GM23338 (cell line): ENCODE data around the gene NT5C. TPM values are rescaled to one million over a fixed set of nuclear protein-coding genes. Genes with fewer than 3 reads are reported as not detected.

Source experiments
- ATAC-seq: fragments of 200-7000 bp; cut with Tn5 transposase; 3 replicates; pipeline ENCODE4 v1.9.1; 2020
- DNase-seq: peaks from one replicate; pipeline ENCODE4 v3.0.0-alpha.2; 2015; ENCODE audit warnings: low spot score
- H2AFZ ChIP-seq: fragments of 200-600 bp; sonication (generic); 2 replicates; pipeline ENCODE4 v1.8.0; 2016; ENCODE audit warnings: antibody characterized with exemption, mild to moderate bottlenecking, moderate library complexity
- H3F3A ChIP-seq: fragments of 200-600 bp; sonication (generic); replicated peaks from 2 replicates; pipeline ENCODE4 v1.8.0; 2017; ENCODE audit warnings: antibody characterized with exemption, mixed run types, low read depth
- H3K27ac ChIP-seq: fragments of 200-600 bp; sonication (generic); 2 replicates; pipeline ENCODE4 v1.6.1; 2016; ENCODE audit warnings: low read depth
- H3K27me3 ChIP-seq: fragments of 200-600 bp; sonication (generic); 2 replicates; pipeline ENCODE4 v1.8.0; 2016; ENCODE audit warnings: mild to moderate bottlenecking, mixed run types, moderate library complexity; ENCODE audit not compliant: insufficient read depth
- H3K36me3 ChIP-seq: fragments of 200-600 bp; sonication (generic); 2 replicates; pipeline ENCODE4 v1.8.0; 2016; ENCODE audit warnings: mild to moderate bottlenecking; ENCODE audit not compliant: insufficient read depth
- H3K4me1 ChIP-seq: fragments of 200-600 bp; sonication (generic); 2 replicates; pipeline ENCODE4 v1.8.0; 2016; ENCODE audit warnings: mild to moderate bottlenecking, moderate library complexity; ENCODE audit not compliant: insufficient read depth
- H3K4me2 ChIP-seq: fragments of 200-600 bp; sonication (generic); 2 replicates; pipeline ENCODE4 v1.7.1; 2017; ENCODE audit warnings: mixed run types
- H3K4me3 ChIP-seq: fragments of 200-600 bp; sonication (generic); 2 replicates; pipeline ENCODE4 v1.6.1; 2016; ENCODE audit warnings: mixed run types
- H3K79me2 ChIP-seq: fragments of 200-600 bp; sonication (generic); replicated peaks from 2 replicates; pipeline ENCODE4 v1.8.0; 2017; ENCODE audit warnings: mild to moderate bottlenecking; ENCODE audit not compliant: insufficient read depth
- H3K9me2 ChIP-seq: fragments of 200-600 bp; sonication (generic); 2 replicates; pipeline ENCODE4 v1.8.0; 2017; ENCODE audit not compliant: insufficient read depth
- H4K20me1 ChIP-seq: fragments of 200-600 bp; sonication (generic); replicated peaks from 2 replicates; pipeline ENCODE4 v1.8.0; 2017; ENCODE audit warnings: mild to moderate bottlenecking; ENCODE audit not compliant: insufficient read depth
- H3K27ac Mint-ChIP-seq: 2 replicates; pipeline ENCODE4 v1.8.0; 2020; ENCODE audit warnings: inconsistent platforms, mild to moderate bottlenecking, moderate library complexity, mixed read lengths
- H3K27me3 Mint-ChIP-seq: 3 replicates; pipeline ENCODE4 v1.8.0; 2022; ENCODE audit warnings: low read depth, mild to moderate bottlenecking, moderate library complexity, mixed read lengths, inconsistent platforms; ENCODE audit not compliant: insufficient read depth, poor library complexity
- H3K36me3 Mint-ChIP-seq: 3 replicates; pipeline ENCODE4 v1.8.0; 2021; ENCODE audit warnings: low read depth, mild to moderate bottlenecking, inconsistent platforms, moderate library complexity, mixed read lengths
- H3K4me1 Mint-ChIP-seq: 3 replicates; pipeline ENCODE4 v1.8.0; 2020; ENCODE audit warnings: mild to moderate bottlenecking, inconsistent platforms, mixed read lengths
- H3K4me3 Mint-ChIP-seq: 3 replicates; pipeline ENCODE4 v1.8.0; 2021; ENCODE audit warnings: moderate library complexity, mild to moderate bottlenecking, inconsistent platforms, mixed read lengths
- H3K9me3 Mint-ChIP-seq: 3 replicates; pipeline ENCODE4 v1.8.0; 2020; ENCODE audit warnings: moderate library complexity, mild to moderate bottlenecking, inconsistent platforms, mixed read lengths
- CTCF ChIP-seq, 2 experiments: fragments of 200-600 bp in 1 of 2; sonication (generic) in 1 of 2; conservative IDR thresholded peaks; 2 replicates each; pipeline versions ENCODE4 v1.5.1 to v1.6.1; 2016 to 2017; ENCODE audit warnings: antibody characterized with exemption in 2 of 2, low read depth in 2 of 2, mild to moderate bottlenecking in 2 of 2, moderate library complexity in 1 of 2
- EZH2phosphoT487 ChIP-seq: fragments of 200-600 bp; sonication (generic); IDR thresholded peaks from one replicate; pipeline ENCODE4 v1.8.1; 2018; ENCODE audit warnings: antibody characterized with exemption; ENCODE audit not compliant: unreplicated experiment
- JUNB ChIP-seq: IDR thresholded peaks from one replicate; pipeline ENCODE4 v1.6.1; 2016; ENCODE audit warnings: antibody characterized with exemption; ENCODE audit not compliant: unreplicated experiment
- POLR2AphosphoS5 ChIP-seq: IDR thresholded peaks from 2 replicates; pipeline ENCODE4 v1.6.1; 2016; ENCODE audit warnings: antibody characterized with exemption, low read depth
- REST ChIP-seq: IDR thresholded peaks from one replicate; pipeline ENCODE4 v1.6.1; 2018; ENCODE audit warnings: antibody characterized with exemption; ENCODE audit not compliant: unreplicated experiment
- STAT1 ChIP-seq: IDR thresholded peaks from one replicate; pipeline ENCODE4 v1.6.1; 2016; ENCODE audit warnings: antibody characterized with exemption; ENCODE audit not compliant: unreplicated experiment
- ZNF331 ChIP-seq: fragments of 250-450 bp; sonication (Bioruptor Pico); IDR thresholded peaks from 2 replicates; pipeline ENCODE4 v1.5.0; 2020; ENCODE audit warnings: low read depth, mild to moderate bottlenecking, moderate library complexity
- ZNF462 ChIP-seq: fragments of 250-450 bp; sonication (Bioruptor Pico); IDR thresholded peaks from 2 replicates; pipeline ENCODE4 v1.5.0; 2020; ENCODE audit warnings: mild to moderate bottlenecking, moderate library complexity
- polyA plus RNA-seq: library from polyadenylated mRNA; unstranded; fragments of >200 nt; fragmentation: Nextera tagmentation; extraction: Ambion mirVana; gene quantifications from 2 replicates; pipeline ENCODE4 v1.2.1, GENCODE V29; 2016
- total RNA-seq: library from RNA; depleted of rRNA; stranded (reverse); fragments of >200 nt; shearing (Covaris generic); gene quantifications from 2 replicates; pipeline ENCODE4 v1.2.3, GENCODE V29; 2014

NT5C gene
- total and polyA plus RNA-seq, 2 experiments from 2014 or later = 91.7 to 120 TPM

DNA sequence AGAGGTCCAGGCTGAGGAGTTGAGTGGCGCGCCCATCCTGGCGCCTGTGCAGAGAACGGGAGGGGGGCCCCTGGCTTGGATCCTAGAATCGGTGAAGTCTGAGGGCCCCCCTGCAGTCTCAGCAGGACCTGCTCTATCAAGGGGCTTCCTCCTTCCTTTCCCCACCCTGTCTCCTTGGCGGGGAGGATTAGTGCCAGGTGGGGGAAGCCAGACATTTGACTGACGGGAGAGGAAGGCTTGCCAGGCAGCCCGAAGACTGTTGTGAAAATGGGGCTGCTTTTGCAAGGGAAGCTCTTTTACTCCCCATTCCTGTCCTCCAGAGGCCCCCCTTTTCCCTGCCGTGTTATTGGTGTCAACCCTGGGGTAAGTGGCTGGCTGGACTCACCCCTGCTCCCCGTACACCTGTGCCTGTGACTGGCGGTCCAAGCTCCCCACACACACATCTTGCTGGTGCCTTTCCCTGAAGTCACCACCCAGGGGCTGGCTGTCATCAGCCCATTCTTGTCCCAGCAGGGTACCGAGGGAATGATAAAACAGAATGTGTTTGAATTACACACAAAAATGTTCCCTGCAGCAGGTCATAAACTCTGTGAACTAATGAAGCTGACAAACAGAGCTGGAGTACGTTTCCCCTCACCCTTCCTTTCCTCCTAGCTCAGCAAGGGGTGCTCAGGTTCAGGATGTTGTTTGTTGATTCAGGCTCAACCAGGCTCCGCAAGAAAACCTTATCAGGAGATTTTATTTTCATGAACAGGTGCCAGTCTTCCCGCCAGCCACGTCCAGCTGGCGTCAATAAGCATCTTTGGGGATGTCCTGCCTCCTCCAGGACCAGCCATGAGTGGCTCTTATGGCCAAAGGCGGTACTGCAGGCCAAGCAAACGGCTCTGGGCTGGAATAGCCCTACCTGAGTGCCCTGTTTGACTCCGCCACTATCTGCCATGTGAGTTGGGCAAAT, 26.1 kb downstream of the NT5C start:
- peak overlapping the region; percentile 21; the same call in 1 of the 2 replicates for H3K27ac ChIP-seq
- H3K36me3 Mint-ChIP-seq = peaks cover 8% of the 10 kb centered on the region
- ATAC-seq (peak; percentile 67), DNase-seq (peak; percentile 85)
- H3K9me2 ChIP-seq = no peaks in the 10 kb centered on the region
- H3K4me3 ChIP-seq = no peak overlapping the region
- no peak overlapping the region for H3K4me2 ChIP-seq
- no peak overlapping the region for H3K27ac Mint-ChIP-seq
- no peaks in the 10 kb centered on the region for H3K27me3 ChIP-seq
- H4K20me1 ChIP-seq = no peaks in the 10 kb centered on the region
- H3K36me3 ChIP-seq = no peaks in the 10 kb centered on the region
- no peaks in the 10 kb centered on the region for H3K79me2 ChIP-seq
- H3K4me3 Mint-ChIP-seq = no peak overlapping the region; the same call in 2 of the 3 replicates
- TF ChIP-seq STAT1 (no peak), REST (no peak), EZH2phosphoT487 (no peak), JUNB (no peak), POLR2AphosphoS5 (no peak), CTCF (conservative IDR thresholded peaks at IDR 0.05; ENCODE audit: low read depth in 2 of 2) (peak; percentile 66), ZNF331 (CRISPR knock-in tag) (no peak), ZNF462 (CRISPR knock-in tag) (no peak)
- peaks cover 24% of the 10 kb centered on the region for H3K4me1 Mint-ChIP-seq
- peaks cover 10% of the 10 kb centered on the region for H3K4me1 ChIP-seq
- no peaks in the 10 kb centered on the region for H3K9me3 Mint-ChIP-seq
- peaks cover 26% of the 10 kb centered on the region for H3K27me3 Mint-ChIP-seq
- H2AFZ ChIP-seq = no peak overlapping the region
- peaks cover 24% of the 10 kb centered on the region for H3F3A ChIP-seq
